Epithelial cell of esophagus (primary cell): ENCODE data around the gene CD48.

ENCODE experiments used
- DNase-seq: peaks from one replicate; pipeline ENCODE4 v3.0.0; 2010; ENCODE audit warnings: low read depth
- H3K4me3 ChIP-seq: 2 replicates; pipeline ENCODE4 v1.5.1; 2011; ENCODE audit warnings: mild to moderate bottlenecking, low read length, control low read depth
- CTCF ChIP-seq: IDR thresholded peaks from 2 replicates; pipeline ENCODE4 v1.5.1; 2011; ENCODE audit warnings: low read depth, mild to moderate bottlenecking, low read length, control low read depth, inconsistent platforms; ENCODE audit not compliant: insufficient read depth; ENCODE audit errors: missing control alignments

The CD48 gene

GRCh38 chr1:160747717-160748116, 36.1 kb upstream of the CD48 start:
- no peak for TF ChIP-seq CTCF
- H3K4me3 ChIP-seq: no peak overlapping the region
- peak; percentile 62 for DNase-seq

DNA sequence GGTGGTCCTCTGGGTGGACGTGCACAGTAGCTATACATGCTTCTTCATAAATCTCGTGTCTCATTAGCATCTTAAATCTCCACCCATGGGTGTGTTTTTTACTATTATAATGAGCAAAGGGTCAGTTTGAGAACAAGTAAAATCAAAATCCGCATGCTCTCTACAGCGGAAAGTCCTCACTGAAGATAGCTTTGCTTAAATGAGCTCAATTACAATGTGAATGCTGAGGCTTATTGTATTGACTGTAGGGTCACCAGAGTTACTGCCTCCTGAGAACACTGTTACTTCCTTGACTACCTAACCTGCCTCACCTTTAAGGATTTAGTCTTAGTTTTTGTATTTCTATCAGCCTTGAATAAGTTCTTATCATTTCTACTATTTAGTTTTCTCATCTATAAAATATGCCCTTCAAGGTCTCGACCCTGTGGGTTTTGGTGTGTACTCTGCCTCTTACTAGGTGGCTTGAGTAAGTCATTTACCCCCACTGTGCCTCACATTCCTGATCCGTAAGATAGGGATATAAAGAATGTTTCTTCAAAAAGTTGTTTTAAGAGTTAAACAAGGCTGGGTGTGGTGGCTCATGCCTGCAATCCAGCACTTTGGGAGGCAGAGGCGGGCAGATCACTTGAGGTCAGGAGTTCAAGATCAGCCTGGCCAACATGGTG, 35.3 kb upstream of the CD48 start:
- no peak for TF ChIP-seq CTCF

GRCh38 chr1:160745551-160745950, 33.9 kb upstream of the CD48 start:
- H3K4me3 ChIP-seq: no peak overlapping the region
- DNase-seq: no peak
- no peak for TF ChIP-seq CTCF

More for the DNA sequence above, 35.3 kb upstream of the CD48 start:
- no peak overlapping the region for H3K4me3 ChIP-seq
- no peak for DNase-seq

DNA sequence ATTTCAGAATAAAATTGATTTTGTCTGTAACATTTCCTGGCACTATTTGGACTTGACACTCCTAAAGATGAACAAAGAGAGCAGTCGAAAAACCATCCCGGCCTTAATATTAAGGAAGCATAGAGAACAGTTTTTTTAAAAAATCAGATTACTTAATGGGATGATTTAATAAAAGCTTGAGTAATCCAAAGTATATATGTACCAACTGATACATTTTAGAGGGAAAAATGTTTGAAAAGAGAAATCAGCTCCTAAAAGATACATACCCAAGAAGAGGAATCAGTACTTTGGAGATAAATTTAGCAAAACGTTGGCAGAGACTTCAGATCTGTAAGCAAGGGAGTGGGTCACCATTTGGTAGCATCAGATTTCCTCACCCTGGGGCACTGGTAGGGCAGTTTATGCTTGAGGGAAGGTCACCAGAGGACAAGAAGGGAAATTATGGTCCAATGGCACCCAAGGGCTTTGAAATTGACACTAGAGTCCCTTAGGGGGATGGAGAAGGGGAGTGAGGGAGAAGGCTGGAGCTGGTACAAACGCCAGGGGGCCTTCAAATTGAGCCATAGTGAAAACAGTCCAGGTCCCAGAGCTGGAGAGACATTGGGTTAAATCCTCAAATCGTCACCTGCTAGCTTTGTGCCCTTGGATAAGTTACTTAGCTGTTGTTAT, 33.4 kb upstream of the CD48 start:
- TF ChIP-seq CTCF: no peak
- no peak overlapping the region for H3K4me3 ChIP-seq
- DNase-seq: no peak

GRCh38 chr1:160744199-160744851, 32.7 kb upstream of the CD48 start:
- DNase-seq: no peak
- no peak overlapping the region for H3K4me3 ChIP-seq
- no peak for TF ChIP-seq CTCF

DNA sequence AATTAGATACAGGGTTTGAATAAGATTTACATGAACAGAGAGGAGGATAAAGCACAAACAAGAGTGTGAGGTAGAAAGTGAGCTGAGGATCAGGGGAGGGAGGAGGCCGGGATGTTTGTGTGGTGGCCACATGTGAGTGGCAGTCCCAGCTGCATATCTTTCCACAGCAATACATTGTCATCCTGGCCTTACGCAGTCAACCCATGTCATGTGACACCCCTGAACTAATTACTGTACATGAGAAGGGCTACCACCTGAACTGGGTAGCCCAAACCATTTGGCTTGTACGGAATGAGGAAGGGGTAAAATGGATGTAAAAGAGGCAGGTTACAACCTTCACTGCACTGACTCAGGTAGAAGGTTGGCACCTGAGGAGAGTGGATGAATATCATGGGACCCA, 31.6 kb upstream of the CD48 start:
- no peak for DNase-seq
- TF ChIP-seq CTCF: no peak
- H3K4me3 ChIP-seq: no peak overlapping the region
